Psoas muscle (tissue), 8 donors: ENCODE measurements around the gene GLI1. TPM values are rescaled to one million over a fixed set of nuclear protein-coding genes. Genes with fewer than 3 reads are reported as not detected.

Experiments
- ATAC-seq, 4 donors: fragments of 200-7000 bp; cut with Tn5 transposase; one replicate each; pipeline ENCODE4 v1.9.1; 2020; ENCODE audit warnings: moderate library complexity in 3 of 4, mild to moderate bottlenecking in 2 of 4
- DNase-seq, 2 donors: peaks; one replicate each; pipeline ENCODE4 v3.0.0-alpha.2; 2020
- H3K27ac ChIP-seq: fragments of 200-600 bp; one replicate; pipeline ENCODE4 v1.8.0; 2022
- H3K27me3 ChIP-seq, 3 donors: fragments of 200-600 bp in 1 of 3; one replicate each; pipeline versions ENCODE4 v1.6.1 to v1.8.0; 2013 to 2022; ENCODE audit warnings: low read length in 2 of 3, mild to moderate bottlenecking in 2 of 3, moderate library complexity in 1 of 3; ENCODE audit not compliant: insufficient read depth in 3 of 3
- H3K36me3 ChIP-seq, 2 donors: fragments of 200-600 bp in 1 of 2; one replicate each; pipeline versions ENCODE4 v1.6.1 to v1.8.0; 2013 to 2022; ENCODE audit warnings: low read depth in 1 of 2, mild to moderate bottlenecking in 1 of 2, moderate library complexity in 1 of 2; ENCODE audit not compliant: insufficient read depth in 1 of 2
- H3K4me1 ChIP-seq: fragments of 200-600 bp; one replicate; pipeline ENCODE4 v1.8.0; 2022
- H3K4me3 ChIP-seq: fragments of 200-600 bp; one replicate; pipeline ENCODE4 v1.8.0; 2022; ENCODE audit warnings: mild to moderate bottlenecking
- H3K9me3 ChIP-seq: fragments of 200-600 bp; one replicate; pipeline ENCODE4 v1.8.0; 2022
- WGBS, 3 donors: extraction: QIAGEN DNeasy Blood & Tissue Kit; methylation state at CpG; one replicate each; pipeline versions ENCODE4 v1.1.6 to v1.1.7; 2013; 5-methylcytosine and 5-hydroxymethylcytosine counted together
- intact Hi-C, 2 donors: fragments of 100-400 bp; cut with DNase I; formaldehyde crosslinking; loops; one replicate each; pipeline versions ENCODE4 v1.11.0 to v1.14.2; 2022
- polyA plus RNA-seq, 3 donors: library from polyadenylated mRNA; stranded (reverse); fragments of 200-250 nt; gene quantifications; one replicate each; pipeline ENCODE4 v1.2.3, GENCODE V29; 2013
- total RNA-seq, 4 donors: library from RNA; stranded (reverse); fragmentation: NEBNext Ultra II Directional in 2 of 4; extraction: Animal tissue kit (Norgen Biotek cat#: 25700) in 2 of 4; gene quantifications; one replicate each; pipeline versions ENCODE4 v1.2.1 to v1.2.4, GENCODE V29; 2021 to 2023
- TF ChIP-seq, protein P1 (sequence below): fragments of 200-600 bp; IDR thresholded peaks from one replicate; pipeline ENCODE4 v1.8.0; 2022; ENCODE audit warnings: antibody characterized with exemption
- donor health status: healthy with polysubstance abuse.
- donor health status: DM: no; HTN: no; CAD: no; lungs with moderate emphysema.
- donor health status: Bipolar disorder and iron deficiency.
- donor health status: healthy.
- donor health status: DM: yes; HTN: yes; CAD: no.
- donor health status: DM: no; HTN: no; CAD: no.
- donor health status: DM: no; HTN: no; CAD: no.
- donor health status: DM: yes; HTN: yes; CAD: no.

The GLI1 gene
- total and polyA plus RNA-seq, 7 donors, result 0.07 to 0.86 (median 0.29) TPM; not detected in 1

DNA sequence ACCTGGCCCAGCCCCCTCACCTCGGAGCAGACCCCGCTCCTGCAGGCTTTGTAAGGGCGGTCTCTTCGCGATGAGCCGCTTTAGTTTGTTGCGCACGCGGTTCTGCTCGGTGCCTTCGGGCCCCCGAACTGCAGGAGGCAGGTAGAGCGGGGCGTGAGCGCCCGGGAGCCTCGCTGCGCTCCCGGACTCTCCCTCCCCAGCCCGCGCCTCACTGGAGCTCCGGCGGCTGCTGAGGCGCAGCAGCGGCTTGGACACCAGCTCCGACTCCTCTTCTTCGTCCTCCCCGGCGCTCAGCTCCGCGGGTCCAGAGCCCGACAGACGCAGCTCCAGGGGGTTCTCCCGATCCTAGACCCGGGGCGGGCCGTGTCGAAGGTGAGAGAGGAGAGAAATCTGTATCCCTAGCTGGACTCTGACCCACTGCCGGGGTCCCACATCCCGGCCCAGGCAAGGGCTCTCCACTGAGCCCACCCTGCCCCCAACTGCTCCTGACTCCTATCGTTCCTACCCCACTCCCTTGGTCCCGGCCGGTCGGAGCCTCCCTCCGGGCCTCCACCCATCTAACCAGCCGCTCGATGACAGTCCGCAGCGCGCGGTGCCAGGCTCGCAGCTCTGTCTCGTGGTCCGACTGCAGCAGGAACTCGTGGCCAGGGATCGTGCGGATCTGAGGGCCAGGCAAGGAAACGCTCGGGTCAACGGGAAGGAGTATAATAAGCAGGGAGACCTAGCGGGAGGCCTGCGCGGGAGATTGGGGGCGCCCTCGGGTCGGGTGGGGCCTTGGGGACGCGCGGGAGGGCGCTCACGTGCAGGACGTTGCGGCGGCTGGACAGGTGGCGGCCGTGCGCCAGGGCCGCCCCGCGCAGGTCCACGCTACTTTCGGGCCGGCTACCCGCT is 15.9 kb downstream of the GLI1 start:
- Histone ChIP-seq H3K27ac (no peak overlapping the region), H3K4me1 (peaks cover 13% of the 10 kb centered on the region), H3K4me3 (peak overlapping the region; percentile 64), H3K9me3 (no peaks in the 10 kb centered on the region), H3K36me3 (no peaks in the 10 kb centered on the region), H3K27me3 (peaks cover 0 to 60% (median 18%) of the 10 kb centered on the region in 3 donors)
- peak; percentile 56 to 74 (median 69) for ATAC-seq
- TF ChIP-seq, protein P1, sequence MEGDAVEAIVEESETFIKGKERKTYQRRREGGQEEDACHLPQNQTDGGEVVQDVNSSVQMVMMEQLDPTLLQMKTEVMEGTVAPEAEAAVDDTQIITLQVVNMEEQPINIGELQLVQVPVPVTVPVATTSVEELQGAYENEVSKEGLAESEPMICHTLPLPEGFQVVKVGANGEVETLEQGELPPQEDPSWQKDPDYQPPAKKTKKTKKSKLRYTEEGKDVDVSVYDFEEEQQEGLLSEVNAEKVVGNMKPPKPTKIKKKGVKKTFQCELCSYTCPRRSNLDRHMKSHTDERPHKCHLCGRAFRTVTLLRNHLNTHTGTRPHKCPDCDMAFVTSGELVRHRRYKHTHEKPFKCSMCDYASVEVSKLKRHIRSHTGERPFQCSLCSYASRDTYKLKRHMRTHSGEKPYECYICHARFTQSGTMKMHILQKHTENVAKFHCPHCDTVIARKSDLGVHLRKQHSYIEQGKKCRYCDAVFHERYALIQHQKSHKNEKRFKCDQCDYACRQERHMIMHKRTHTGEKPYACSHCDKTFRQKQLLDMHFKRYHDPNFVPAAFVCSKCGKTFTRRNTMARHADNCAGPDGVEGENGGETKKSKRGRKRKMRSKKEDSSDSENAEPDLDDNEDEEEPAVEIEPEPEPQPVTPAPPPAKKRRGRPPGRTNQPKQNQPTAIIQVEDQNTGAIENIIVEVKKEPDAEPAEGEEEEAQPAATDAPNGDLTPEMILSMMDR, result no peak
- DNase-seq, result peak in 1 of 2 donors; percentile 41
- 3 to 8% (median 6%) methylated on average over 66 to 84 of the region's 84 CpGs for WGBS, 3 donors
- intact Hi-C loops, result no loop called here

DNA sequence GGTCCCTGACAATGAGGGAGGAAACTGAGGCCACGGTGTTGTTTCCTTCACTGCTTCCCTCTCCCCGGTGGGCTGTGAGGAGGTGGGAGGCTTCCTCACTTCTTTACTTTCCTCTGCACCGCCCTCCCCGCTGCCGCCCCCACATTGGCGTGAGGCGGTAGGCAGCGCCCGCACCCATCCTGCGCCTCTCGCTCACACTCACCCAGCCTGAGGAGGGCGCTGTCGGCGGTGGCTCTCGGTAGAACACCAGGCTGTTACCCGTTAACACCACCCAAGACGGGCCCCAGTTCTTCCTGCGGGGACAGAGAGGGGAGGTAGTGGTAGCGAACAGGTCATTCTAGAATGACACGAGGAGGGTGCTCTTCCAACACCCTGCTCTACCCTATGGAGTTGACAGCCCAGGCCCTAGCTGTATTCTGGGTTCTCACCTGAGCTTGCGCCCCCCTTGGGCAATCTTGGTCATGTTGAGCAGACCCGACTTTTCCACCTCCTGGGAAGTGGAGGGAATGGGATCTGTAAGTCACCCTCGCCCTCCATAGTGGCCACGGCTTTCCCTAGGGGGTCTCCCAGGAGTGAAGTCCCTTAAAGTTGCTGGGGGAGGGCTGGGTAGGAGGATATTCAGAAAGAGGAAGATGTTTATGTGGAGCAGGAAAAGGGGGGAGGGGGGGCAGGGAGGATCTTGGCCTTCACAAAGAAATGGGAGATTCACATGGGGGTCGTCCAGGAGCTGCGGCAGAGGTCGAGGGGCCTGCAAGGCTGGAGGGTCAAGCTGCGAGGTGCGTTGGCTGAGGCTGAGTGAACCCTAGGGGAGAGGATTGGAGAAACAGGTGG is 16.8 kb downstream of the GLI1 start:
- DNase-seq (no peak), ATAC-seq (peak in 3 of 4 donors; percentile 2 to 38 (median 2))
- Histone ChIP-seq H3K9me3 (no peaks in the 10 kb centered on the region), H3K27me3 (peaks cover 0 to 54% (median 18%) of the 10 kb centered on the region in 3 donors), H3K4me3 (peak overlapping the region; percentile 64), H3K27ac (no peak overlapping the region), H3K4me1 (peaks cover 13% of the 10 kb centered on the region), H3K36me3 (no peaks in the 10 kb centered on the region)
- WGBS, 3 donors, result 24 to 27% (median 27%) methylated on average over 26 to 29 of the region's 29 CpGs
- TF ChIP-seq, protein P1, result no peak
- intact Hi-C loops, result no loop called here

DNA sequence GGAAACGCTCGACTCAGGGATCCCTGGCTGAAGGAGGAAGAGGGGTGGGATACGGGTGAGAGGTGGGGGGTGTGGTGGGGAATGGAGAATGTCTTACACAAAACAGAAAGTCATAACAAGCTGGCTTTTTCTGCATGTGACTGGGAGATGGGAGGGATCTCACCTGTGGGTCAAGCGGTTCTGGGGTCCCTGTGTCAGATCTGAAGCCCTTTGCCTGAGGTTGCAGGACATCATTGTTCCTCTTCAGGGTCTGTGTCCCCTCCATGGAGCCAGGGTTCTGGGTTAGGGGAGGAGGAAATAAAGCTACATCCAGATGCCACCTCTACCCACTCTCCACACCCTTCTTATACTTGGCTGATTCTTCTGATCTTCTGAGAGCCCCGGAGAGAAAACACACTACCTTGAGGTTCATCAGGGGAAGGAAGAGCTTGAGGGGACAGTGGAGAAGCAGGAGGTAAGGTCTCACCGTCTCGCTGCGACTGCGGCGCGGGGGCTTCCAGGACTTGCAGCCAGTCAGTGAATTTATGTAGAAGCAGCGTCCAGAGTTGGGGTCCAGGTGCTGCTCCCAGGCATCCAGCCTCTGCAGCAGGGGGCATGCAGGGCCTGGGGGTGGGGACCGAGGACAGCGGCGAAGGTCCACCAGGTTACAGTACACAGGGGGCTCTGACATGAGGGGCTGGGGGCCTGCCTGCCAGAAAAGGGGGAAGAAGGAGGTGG is 17.6 kb downstream of the GLI1 start:
- intact Hi-C loops, result no loop called here
- no peaks in the 10 kb centered on the region for H3K36me3 ChIP-seq
- H3K27me3 ChIP-seq, result peaks cover 0 to 49% (median 18%) of the 10 kb centered on the region in 3 donors
- H3K9me3 ChIP-seq, result no peaks in the 10 kb centered on the region
- H3K4me3 ChIP-seq, result peak overlapping the region; percentile 36
- ATAC-seq, result no peak
- DNase-seq, result no peak
- H3K27ac ChIP-seq, result no peak overlapping the region
- 79 to 91% (median 80%) methylated on average over 12 to 15 of the region's 15 CpGs for WGBS, 3 donors
- TF ChIP-seq, protein P1, result no peak
- peaks cover 13% of the 10 kb centered on the region for H3K4me1 ChIP-seq
